HG03280 (cell line): ENCODE data around the gene HTR1D.

Experiments
- ATAC-seq: cut with Tn5 transposase; IDR thresholded peaks from one replicate; pipeline ENCODE4 v1.9.1; 2021; ENCODE audit warnings: mild to moderate bottlenecking, moderate library complexity; ENCODE audit not compliant: unreplicated experiment

Gene HTR1D

DNA sequence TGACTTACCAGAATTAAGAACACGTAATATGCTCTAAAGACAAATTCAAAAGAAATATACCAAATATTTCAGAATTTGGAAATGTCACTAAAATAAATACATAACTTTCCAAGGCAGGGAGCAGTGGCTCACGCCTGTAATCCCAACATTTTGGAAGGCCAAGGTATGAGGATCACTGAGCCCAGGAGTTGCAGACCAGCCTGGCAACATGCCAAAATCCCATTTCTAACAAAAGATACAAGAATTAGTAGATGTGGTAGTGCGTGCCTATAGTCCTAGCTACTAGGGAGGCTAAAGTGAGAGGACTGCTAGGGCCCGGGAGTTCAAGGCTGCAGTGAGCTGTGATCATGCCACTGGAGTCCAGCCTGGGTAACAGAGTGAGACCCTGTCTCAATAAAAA is 60.4 kb downstream of the HTR1D start:
- ATAC-seq = no peak

DNA sequence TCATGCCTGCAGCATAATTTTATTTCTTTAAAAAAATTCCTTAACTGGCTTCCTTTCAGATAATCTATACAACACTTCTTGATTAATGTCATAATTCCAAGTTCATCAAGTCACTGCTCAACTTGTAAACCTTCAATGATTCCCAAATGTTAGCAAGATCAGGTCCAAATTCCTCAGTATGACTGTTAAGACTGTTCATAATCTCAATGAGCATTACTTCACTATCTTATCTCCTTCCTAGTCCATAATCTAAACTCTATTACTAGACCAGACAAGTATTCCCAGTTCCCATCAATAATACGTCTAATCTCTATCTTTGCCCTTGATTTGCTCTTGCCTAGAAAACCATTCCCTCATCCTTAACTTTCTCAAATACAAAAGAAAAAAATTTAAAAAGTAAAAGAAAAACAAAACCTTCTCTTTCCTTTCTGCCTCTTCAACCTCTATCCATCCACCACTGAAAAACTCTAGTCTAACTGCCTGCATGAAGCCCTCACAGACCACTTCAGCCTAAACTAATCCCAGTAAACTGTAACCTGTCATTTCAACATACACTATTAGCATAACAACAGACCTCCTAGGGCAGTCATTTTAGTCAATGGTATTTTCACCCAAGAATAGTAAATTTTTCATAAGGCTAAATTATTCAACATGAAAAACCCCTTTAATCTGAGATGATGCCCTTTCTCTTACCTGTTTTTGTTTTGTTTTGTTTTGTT is 64.2 kb downstream of the HTR1D start:
- no peak for ATAC-seq

DNA sequence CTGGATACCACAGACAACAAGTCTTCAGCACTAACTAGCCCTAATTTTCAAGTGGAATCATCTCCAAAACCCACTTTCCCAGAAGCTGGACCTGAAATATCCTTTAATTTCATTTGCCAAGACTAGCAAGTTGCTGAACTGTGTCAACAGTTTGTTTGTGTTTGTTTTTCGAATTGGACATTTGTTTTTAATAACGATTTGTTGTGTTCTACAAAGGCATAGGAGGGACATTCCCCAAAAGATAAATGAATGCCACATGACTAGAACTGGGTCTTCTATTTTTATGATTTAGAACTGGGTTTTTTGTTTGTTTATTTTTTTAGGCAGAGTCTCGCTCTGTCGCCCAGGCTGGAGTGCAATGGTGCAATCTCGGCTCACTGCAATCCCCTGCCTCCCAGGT is 66.6 kb downstream of the HTR1D start:
- ATAC-seq = no peak

DNA sequence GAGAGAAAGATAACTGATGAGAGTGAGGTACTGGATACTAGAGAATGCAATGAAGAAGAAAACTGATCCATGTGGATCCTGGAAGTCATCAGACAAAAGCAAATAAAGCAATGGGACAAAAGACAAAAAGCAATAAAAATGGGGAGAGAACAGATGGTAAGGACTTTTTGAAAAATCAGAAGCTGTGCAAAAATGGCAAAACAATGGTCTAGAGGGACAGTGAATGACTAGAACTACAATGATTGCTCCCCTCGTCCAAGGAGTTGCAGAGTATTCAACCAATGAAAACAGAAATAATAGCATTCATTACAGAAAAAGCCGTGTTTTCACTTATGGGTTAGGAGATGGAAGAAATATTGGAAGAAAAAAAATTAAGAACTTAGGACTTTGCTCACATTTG is 67.2 kb downstream of the HTR1D start:
- ATAC-seq = no peak

DNA sequence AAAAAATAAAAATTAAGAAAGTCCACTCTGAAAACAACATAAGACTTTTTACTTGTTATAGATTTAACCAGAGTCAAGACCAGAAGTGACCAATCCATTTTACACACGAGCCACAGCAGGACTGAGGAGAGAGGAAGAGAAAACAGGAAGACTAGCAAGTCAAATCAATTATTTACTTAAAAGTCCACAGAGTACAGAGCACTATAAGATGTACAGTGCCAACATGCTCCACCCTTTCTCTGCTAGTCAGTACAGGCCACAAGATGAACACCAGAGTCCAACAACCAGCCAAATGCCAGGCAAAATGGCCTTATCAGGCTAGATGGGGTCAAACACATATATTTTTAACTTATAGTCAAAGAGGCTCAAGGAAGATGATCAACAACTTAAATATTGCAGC is 68.2 kb downstream of the HTR1D start:
- no peak for ATAC-seq

DNA sequence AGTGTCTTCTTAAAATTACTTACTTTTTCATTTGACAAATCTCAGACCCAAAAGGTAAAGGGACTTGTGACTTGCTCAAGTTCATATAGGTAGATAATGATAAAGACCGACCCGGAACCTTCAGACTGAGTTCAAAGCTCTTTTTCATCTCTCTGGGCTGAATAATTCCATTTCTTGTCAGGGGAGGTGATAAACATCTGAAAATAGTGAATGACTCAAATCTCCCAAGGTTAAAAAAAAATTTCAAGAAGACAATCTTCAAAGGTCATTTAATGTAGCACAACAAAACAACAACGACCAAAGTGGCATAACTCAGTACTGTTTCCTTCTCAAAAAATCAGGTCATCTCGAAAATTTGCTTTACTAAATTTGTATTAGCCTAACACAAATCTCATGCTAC is 69.2 kb downstream of the HTR1D start:
- ATAC-seq = no peak
